VCaP (cell line): ENCODE measurements around the gene SSH3.

ENCODE experiments used
- H3K27ac ChIP-seq: fragments of 450-650 bp; 2 replicates; pipeline ENCODE4 v1.5.1; 2017
- TF ChIP-seq, protein P1 (sequence below): fragments of 450-650 bp; conservative IDR thresholded peaks from 2 replicates; pipeline ENCODE4 v1.5.1; 2017; ENCODE audit warnings: mild to moderate bottlenecking, moderate library complexity

SSH3 gene

DNA sequence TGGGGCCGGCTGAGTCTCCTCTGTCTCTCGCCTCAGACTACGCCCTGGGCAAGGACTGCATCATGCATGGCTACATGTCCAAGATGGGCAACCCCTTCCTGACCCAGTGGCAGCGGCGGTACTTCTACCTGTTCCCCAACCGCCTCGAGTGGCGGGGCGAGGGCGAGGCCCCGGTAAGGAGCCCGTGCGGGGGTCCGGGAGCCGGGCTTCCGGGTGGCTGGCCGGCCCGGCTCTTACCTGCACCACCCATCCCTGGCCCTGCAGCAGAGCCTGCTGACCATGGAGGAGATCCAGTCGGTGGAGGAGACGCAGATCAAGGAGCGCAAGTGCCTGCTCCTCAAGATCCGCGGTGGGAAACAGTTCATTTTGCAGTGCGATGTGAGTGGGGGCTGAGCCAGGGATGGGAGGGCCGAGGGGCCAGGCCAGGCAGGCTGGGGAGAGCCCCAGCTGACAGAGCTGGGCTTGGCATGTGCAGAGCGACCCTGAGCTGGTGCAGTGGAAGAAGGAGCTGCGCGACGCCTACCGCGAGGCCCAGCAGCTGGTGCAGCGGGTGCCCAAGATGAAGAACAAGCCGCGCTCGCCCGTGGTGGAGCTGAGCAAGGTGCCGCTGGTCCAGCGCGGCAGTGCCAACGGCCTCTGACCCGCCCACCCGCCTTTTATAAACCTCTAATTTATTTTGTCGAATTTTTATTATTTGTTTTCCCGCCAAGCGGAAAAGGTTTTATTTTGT, 18.4 kb upstream of the SSH3 start:
- H3K27ac ChIP-seq: peak overlapping the region; percentile 99
- TF ChIP-seq, protein P1, sequence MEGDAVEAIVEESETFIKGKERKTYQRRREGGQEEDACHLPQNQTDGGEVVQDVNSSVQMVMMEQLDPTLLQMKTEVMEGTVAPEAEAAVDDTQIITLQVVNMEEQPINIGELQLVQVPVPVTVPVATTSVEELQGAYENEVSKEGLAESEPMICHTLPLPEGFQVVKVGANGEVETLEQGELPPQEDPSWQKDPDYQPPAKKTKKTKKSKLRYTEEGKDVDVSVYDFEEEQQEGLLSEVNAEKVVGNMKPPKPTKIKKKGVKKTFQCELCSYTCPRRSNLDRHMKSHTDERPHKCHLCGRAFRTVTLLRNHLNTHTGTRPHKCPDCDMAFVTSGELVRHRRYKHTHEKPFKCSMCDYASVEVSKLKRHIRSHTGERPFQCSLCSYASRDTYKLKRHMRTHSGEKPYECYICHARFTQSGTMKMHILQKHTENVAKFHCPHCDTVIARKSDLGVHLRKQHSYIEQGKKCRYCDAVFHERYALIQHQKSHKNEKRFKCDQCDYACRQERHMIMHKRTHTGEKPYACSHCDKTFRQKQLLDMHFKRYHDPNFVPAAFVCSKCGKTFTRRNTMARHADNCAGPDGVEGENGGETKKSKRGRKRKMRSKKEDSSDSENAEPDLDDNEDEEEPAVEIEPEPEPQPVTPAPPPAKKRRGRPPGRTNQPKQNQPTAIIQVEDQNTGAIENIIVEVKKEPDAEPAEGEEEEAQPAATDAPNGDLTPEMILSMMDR: no peak

DNA sequence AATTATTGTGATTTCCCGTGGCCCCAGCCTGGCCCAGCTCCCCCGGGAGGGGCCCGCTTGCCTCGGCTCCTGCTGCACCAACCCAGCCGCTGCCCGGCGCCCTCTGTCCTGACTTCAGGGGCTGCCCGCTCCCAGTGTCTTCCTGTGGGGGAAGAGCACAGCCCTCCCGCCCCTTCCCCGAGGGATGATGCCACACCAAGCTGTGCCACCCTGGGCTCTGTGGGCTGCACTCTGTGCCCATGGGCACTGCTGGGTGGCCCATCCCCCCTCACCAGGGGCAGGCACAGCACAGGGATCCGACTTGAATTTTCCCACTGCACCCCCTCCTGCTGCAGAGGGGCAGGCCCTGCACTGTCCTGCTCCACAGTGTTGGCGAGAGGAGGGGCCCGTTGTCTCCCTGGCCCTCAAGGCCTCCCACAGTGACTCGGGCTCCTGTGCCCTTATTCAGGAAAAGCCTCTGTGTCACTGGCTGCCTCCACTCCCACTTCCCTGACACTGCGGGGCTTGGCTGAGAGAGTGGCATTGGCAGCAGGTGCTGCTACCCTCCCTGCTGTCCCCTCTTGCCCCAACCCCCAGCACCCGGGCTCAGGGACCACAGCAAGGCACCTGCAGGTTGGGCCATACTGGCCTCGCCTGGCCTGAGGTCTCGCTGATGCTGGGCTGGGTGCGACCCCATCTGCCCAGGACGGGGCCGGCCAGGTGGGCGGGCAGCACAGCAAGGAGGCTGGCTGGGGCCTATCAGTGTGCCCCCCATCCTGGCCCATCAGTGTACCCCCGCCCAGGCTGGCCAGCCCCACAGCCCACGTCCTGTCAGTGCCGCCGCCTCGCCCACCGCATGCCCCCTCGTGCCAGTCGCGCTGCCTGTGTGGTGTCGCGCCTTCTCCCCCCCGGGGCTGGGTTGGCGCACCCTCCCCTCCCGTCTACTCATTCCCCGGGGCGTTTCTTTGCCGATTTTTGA, 17.5 kb upstream of the SSH3 start:
- peak overlapping the region; percentile 99 for H3K27ac ChIP-seq
- TF ChIP-seq, protein P1: no peak

DNA sequence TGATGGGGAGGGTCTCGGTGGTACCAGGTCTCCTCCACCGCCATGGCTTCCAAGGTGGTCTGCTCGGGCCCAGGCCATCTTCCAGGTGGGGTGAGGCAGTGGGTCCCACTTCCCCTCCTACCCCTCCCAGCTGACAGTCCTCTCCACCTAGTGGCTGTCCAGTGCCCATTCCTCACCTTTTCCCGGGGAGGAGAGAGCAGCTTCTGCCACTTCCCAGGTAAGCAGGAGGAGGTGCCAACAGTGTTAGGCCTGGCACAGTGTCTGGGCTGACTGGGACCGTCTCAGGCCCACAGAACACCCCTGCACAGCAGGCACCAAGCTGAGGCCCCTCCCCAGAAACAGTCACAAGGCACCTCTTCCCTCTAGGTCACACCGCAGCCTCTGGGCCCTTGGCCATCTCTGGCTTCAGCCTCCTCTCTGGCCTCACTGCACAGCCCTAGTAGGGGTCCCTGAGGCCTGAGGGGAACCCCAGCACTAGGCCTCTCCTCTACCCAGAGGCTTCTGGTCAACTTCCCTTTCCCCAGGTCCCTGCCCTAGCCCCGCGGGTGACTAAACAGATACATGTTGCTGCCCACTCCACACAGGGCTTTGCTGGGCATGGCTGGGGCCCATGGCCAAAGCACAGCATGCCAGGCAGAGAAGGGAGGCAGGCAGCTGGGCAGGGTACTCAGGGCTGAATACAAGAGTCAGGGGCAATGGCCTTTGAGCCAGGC, 16.6 kb upstream of the SSH3 start:
- H3K27ac ChIP-seq: peak overlapping the region; percentile 99
- TF ChIP-seq, protein P1: peak; percentile 36; the same call in 1 of the 2 replicates

DNA sequence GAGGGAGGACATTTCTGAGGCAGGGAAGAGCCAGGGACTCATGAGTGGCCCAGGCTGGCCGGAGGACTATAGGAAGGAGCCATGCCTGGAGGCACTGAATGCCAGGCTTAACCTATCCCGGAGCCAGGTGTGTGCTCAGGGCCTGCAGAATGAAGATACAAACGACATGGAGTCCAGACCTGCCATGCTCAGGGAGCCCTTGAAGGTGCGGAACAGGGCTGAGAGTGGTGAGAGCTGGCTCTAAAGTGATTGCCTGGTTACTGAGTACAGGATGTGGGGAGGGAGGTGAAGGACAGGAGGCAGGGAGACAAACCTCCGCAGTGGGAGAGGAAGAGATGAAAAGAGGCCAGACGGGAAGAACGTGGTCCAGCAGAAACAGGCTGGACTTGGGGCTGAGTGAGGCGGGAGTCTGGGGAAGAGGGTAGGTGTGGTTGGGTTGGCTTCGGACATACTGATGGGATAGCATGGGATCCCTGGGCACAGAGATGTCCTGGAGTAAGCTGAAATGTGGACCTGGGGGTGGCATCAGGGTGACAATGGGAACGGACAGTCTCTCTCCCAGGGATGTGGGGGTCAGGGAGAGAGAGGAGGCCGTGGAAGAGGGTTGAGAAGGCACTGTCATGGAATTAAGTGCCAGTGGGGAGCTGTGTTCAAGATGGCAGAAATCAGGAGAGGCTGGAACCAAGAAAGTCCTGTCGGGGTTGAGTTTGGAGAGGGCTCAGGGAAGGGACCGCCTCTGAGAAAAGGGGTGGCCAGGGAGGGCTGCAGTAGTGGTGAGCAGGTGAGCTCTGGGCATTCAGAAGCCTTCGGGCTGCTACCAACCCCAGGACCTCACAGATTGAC, 15.8 kb upstream of the SSH3 start:
- peak overlapping the region; percentile 99 for H3K27ac ChIP-seq
- TF ChIP-seq, protein P1: no peak

DNA sequence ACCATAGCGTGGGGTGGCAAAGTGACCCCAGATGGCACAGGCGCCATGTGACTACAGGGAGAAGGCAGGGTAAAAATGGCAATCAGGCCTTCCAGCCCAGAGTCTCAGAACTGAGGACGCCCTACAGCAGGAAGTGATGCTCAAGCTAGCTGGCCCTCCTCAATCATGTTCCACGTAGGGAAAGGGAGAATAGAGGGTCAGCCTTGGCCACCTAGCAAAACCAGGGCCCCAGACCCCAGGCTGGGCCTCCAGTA, 15.2 kb upstream of the SSH3 start:
- H3K27ac ChIP-seq: peak overlapping the region; percentile 99
- TF ChIP-seq, protein P1: no peak

DNA sequence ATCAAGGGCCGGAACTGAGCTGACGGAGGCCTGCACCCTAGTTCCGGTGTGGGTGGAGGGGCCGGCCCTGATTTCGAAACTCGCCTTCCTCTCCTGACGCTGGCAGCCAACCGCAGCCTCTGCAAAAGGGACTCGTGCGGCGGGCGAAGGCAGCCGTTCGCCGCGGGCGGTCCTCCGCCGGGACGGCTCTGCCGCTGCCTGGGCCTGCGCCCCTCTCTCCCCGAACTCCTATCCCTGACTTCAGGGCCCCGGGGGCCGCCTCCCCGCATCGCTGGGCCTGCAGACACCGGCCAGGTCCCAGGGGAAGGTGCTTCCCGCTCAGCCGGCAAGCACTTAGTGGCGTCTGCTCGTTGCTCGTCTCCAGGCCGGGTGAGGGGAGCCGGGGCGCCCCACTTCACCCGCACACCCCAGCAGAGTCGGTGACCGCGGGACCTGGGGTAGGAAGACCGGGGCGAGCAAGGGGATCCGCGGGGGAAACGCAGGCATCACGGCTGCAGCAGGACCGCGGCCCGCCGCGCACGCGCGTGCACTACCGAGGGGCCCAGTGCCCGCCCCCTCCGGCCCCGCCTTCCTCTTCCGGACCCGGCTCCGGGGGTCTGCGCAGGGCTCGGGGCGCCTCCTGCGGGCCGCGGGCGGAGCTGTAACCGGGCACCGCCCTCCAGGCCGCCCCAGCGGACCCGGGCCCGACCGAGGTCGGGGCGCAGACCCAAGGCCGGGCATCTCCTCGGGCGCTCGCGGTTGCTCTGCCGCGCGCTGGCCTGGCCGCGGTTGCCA, 14.7 kb upstream of the SSH3 start:
- peak overlapping the region; percentile 99 for H3K27ac ChIP-seq
- TF ChIP-seq, protein P1: peak; percentile 72
